NCI-H2107 treated with DMSO at 0.1 percent for 48 hours (cell line): ENCODE data around the gene SERINC2.
"Not testable (repeated sequence)": the region's sequence is repeated elsewhere in the genome, so short reads cannot be mapped to it uniquely, and the experiment has no call there.

ENCODE experiments used
- DNase-seq: peaks from one replicate; lab custom pipeline; 2025; ENCODE audit not compliant: unreplicated experiment; lab: John Stamatoyannopoulos, UW

SERINC2 gene

DNA sequence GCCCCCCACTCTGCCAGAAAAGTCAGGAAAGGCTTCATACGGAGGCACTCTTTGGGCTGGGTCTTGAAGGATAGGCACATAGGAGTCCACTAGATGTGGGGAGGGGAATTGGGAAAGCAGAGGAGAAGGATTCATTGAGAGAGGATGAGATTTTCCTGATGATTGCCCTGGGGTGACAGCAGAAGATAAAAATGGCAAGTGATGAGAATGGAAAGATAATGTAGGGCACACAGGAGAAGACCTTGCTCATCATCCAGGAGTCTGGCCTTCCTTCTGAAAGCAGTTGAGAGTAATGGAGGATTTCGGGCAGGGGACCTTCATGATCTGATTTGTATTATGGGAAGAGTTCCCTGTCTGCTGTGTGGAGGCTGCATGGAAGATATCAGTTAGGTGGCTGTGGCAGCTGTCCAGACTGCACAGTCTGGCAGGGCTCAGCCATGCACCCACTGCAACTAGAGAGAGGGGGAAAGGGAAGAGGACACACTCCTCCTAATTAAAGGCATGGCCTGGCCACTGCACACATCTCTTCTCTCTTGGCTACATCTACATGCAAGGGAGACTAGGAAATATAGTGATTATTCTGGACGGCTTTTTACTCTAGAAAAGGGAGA lies 30.5 kb upstream of the SERINC2 start:
- no peak for DNase-seq

DNA sequence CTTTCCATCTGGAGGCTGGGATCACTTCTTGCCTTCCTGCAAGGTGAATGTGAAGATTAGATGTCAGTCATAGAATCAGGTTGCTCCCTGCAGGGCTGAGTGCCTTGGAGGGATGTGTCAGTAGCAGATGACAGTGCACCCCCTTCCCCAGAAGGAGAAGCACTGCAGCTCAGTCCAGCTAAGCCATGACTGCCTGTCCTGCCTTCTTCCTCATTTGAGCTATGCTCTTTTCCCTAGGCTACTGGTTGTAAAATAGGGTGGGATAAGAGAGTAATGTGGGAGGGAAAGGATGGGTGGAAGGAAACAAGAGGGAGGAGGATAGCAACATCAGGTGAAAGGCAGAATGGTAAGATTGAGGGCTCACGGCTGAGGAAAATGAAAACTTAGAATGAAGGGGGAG lies 29.0 kb upstream of the SERINC2 start:
- no peak for DNase-seq

DNA sequence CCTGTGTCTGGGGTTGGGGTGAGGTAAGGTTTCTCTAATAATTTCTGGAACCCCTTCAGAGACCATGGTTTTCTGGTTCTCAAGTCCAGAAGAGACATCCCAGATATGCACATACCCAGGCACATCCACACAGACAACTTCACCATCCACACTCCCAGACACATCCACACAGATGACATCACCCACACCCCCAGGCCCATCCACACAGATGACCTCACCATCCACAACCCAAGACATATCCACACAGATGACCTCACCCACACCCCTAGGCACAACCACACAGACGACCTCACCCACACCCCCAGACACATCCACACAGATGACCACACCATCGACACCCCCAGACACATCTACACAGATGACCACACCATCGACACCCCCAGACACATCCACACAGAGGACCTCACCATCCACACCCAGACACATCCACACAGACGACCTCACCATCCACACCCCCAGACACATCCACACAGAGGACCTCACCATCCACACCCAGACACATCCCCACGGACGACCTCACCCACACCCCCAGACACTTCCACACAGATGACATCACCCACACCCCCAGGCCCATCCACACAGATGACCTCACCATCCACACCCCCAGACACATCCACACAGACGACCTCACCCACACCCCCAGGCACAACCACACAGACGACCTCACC lies 26.3 kb upstream of the SERINC2 start:
- DNase-seq, result not testable (repeated sequence)

DNA sequence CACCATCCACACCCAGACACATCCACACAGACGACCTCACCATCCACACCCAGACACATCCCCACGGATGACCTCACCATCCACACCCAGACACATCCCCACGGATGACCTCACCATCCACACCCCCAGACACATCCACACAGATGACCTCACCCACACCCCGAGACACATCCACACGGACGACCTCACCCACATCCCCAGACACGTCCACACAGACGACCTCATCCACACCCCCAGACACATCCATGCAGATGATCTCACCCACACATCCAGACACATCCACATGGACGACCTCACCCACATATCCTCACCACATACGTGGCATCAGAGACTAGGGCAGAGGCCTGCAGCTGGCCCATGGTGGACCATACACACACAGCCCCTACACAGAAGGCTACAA lies 25.4 kb upstream of the SERINC2 start:
- no peak for DNase-seq

DNA sequence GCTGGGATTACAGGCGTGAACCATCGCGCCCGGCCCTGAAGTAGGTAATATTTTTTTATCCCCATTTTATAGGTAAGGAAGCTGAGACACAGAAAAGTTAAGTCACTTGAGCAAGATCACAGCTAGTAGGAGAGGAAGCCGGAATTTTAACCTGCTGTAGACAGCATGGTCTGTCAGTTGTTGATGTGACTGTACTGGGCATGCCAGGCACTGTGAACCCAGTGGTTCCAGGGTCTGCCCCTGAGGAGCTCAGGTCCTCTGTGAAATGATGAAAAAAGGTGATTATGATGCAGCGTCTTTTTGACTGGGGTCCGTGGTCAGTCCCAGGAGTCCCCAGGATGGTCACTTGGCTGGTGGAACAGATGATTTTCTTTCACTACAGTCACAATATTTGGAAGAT lies 23.4 kb upstream of the SERINC2 start:
- DNase-seq, result no peak

DNA sequence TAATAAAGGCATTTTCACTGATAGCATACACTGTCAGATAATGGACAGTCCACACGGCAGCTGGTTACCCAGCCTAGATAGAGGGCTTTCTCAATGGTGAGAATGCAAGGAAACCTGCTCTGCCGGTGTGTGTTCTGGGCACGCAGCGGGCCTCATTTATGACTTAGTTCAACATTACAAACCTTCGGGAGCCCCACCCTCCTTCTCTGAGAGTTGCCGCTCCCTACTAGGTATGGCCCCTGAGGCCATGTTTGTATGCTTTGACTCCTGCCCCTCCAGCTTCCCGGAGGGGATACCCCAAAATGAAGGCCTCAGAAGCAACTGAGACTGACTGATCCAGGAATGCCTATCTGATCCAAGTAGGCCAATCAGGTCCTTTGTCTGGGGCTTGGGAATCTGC lies 22.9 kb upstream of the SERINC2 start:
- DNase-seq, result no peak

DNA sequence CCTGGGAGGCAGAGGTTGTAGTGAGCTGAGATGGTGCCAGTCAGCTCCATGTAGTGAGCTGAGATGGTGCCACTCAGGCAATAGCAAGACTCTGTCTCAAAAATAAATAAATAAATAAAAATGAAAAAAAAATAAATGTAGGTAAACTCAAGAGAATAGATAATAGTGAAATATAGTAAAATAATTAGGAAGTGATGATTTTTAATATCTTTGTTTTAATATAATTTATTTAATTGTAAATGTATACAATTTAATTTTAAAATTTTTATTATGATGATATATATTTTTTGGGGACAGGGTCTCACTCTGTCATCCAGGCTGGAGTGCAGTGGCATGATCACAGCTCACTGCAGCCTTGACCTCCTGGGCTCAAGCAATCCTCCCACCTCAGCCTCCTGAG lies 19.6 kb upstream of the SERINC2 start:
- DNase-seq, result no peak

DNA sequence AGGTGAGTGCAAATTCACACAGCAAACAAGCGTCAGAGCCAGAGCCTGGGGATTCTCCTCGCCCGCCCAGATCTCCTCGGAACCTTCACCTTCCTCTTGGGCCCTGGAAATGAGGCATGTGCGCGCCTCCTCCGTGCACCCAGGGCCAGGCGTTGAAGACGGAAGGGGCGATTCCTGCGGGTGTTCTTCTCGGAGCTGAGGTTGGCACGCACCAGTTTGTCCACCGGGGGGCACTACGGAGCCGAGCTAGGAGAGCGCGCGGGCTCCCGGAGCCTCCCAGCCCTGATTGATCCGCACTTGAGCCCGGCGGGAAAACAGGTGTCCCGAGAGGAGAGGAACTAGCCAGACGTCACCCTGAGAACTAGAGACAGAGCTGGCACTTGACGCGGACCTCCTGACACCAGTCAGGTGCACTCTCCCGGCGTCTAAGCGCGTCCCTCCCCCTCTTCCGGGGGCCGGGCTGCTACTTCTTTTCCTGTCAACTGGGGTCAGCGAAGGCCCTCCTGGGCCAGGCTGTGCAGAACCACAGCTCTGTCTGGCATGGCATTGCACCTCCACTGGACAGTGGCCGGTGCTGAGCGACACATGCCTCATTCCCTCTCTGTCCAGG lies 18.3 kb upstream of the SERINC2 start:
- peak; percentile 83 for DNase-seq

DNA sequence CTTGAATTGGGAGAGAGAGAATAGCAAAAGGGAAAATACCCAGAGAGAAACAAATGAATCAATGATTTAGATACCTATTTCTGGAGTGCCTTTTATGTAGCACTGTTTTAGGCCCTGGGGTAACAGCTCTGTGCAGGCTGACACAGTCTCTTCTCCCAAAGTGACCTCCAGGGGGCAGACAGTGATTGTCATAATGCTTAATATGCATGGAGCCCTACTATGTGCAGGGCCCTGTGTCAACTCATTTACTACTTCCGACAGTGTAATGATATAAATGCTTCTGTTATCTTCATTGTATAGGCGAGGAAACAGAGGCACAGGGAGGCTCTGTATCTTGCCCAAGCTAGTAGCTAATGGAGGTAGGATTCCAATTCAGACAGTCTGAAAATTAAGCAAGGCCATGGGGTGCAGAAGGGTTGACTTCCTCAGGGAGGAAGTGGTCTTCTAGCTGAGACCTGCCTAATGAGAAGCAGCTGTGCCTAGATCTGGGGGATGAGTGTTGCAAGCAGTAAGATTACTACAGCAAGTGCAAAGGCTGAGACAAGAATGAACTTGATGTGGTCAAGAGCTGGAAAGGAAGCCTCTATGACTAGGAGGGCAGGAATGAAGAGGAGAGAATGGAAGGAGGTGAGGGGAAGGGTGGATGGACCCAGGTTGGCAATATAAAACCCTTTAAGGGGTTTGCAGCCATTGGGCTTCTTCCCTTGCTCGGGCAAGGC lies 16.2 kb upstream of the SERINC2 start:
- no peak for DNase-seq

DNA sequence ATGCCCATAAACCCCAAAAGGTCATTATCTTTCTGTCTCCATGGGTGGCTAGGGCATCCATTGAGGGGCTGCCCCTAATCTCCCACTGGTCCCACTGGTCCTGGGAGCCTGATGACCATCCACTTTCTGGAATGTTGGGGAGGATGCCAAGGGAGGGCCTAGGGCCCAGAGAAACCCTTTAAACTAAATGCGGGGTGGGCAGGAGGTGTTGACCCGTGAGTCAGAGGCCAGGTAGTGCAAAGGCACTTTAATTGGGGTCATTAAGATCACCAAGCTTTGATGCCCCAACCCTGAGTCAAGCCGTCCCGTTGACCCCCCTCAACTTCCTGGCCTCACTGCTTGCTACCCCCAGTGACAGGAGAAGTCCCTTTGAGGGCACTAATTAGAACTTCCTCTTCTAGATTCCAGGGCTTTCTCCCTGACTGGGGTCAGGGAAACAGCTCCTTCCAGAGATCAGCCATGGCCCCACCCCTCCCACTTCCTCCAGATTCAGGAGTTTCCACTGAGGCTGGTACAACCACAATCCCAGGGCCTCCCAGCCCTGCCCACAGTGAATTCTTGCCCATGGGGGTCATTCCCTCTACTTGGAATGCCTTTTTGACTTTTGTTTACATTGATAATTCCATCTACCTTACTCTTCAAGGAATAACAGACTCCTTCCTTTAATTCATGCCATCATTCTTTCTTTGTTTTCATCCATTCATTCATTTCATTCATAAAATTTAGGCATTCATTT lies 15.5 kb upstream of the SERINC2 start:
- DNase-seq, result no peak

DNA sequence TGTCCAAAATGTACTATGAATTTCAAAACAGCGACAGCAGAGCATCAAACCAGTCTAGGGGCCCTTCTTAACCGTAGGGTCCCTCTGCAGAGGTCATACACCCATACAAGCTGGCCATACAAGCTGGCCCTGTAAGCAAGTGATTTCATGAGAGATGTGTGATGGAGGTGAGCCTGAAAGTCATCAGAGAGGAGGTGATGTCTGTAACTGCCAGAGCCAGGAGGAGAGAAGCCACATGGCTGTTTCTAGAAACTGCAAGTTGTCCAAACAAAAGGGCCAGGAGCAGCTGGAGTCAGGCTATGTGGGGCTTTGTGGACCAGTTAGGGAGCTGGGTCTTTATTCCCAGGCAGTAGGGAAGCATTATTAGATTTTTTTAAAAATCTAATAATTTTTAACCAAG lies 14.8 kb upstream of the SERINC2 start:
- no peak for DNase-seq

DNA sequence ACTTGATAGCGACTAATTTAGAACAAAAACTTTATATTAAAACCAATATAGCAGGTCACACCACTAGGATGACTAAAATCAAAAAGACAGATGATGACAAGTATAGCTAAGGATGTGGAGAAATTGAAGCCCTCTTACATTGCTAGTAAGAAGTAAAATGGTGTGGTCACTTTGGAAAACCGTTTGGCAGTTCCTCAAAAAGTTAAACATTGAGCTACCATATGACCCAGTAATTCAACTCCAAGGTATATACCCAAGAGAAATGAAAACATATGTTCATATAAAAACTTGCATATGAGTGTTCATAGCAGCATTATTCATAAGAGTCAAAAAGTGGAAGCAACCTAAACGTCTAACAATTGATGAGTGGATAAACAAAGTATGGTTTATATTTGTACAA lies 13.0 kb upstream of the SERINC2 start:
- no peak for DNase-seq

DNA sequence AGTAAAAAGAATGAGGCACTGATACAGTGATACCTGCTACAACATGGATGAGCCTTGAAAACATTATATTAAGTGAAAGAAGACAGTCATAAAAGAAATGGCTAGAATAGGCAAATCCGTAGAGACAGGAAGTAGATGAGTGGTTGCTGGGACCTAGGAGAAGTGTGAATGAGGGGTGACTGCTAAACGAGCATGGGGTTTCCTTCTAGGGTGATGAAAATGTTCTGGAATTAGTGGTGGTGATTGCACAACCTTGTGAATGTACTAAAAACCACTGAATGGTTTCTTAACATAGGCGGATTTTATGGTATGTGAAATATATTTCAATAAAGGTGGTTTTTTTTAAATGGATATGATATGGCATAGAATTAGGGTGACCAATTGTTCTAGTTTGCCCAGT lies 12.6 kb upstream of the SERINC2 start:
- DNase-seq, result no peak

DNA sequence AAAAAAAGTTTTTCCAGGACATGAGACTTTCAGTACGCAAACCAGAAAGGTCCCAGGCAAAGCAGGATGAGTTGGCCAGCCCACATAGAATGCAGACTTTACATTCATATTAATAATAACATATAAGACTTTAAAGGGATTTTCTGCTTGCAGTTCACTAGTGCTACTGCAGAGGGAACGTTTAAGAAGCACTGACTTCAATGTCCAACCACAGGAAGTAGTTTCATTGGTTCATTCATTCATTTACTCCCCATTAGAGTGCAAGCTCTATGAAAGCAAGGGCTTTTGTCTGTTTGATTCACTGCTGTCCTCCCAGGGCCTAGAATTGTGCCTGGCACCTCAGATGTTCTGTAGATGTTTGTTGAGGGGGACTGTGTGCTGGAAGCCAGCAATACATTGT lies 11.8 kb upstream of the SERINC2 start:
- DNase-seq, result no peak

DNA sequence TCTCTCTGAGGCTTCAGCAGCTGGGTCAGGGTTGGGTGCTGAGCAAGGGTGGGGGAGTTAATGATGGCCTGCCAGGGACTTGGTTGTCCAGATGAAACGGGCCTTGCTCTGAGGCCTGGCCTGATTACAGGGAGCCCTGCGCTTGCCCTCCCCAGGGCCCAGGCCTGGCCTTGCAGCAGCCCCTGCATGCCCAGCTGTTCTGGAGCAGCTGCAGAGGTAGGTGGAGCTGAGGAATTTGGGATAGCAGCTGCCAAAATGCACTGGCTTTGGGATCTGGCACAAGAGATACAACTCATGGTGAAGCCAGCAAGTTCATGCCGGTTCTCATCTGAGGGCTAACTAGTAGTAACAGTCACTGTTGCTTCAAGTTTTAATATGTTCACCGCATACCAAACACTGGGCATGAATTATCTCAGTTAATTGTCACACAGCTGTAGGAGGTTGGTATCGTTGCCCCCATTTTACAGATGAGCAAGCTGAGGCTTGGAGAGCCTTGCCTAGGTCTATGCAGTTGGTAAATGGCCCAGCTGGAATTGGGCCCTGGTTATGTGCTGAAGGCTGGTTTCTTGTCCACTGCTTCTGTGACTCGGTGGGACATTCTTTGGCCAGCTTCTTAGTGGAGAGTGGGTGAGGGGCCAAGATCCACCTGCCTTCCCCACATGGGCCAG lies 7.3 kb upstream of the SERINC2 start:
- DNase-seq, result no peak

DNA sequence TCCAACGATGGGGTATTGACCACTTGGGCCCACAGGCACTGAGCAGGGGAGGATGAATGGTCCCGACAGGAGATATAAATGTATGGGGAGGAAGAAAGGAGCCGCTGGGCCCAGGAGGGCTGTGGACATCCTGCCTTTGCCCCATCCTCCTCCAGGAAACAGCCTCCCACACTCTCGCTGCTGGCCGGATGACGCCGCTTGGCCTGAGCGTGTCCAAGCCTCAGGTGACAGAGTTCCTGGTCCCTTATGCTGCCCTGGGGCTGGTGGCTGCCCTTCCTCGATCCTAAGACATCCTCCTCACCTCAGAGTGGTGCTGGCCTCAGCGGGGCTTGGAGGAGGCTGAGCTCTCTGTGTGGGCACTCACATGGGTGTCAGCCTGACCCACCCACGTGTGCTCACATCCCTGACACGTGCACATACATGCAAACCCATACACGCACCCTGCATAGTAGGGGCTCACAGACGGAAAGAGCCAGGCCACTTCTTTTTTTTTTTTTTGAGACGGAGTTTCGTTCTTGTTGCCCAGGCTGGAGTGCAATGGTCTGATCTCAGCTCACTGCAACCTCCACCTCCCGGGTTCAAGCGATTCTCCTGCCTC lies 5.9 kb upstream of the SERINC2 start:
- no peak for DNase-seq

DNA sequence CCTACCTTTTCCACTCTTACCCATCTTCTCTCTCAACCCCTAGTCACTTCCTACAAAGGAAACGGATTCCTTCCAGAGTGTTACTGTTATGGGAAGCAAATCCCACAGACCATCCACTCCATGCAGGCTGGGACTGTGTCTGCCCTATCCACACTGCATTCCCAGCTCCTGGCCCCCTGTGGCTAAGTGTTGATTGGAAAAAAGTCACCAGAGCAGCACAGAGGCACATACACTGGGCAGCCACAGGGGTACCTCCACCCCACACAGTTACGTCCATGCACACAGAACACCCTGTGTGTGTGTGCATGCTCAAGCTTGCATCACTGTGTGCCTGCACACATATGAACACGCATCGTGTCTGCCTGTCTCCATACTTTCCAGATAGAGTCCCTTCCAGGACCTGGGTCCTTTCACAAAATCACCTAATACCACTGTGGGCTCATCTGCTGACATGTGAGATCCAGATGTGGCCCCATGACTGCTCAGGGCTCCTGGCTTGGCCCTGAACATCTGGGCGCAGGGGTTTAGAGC lies 4.2 kb upstream of the SERINC2 start:
- no peak for DNase-seq

DNA sequence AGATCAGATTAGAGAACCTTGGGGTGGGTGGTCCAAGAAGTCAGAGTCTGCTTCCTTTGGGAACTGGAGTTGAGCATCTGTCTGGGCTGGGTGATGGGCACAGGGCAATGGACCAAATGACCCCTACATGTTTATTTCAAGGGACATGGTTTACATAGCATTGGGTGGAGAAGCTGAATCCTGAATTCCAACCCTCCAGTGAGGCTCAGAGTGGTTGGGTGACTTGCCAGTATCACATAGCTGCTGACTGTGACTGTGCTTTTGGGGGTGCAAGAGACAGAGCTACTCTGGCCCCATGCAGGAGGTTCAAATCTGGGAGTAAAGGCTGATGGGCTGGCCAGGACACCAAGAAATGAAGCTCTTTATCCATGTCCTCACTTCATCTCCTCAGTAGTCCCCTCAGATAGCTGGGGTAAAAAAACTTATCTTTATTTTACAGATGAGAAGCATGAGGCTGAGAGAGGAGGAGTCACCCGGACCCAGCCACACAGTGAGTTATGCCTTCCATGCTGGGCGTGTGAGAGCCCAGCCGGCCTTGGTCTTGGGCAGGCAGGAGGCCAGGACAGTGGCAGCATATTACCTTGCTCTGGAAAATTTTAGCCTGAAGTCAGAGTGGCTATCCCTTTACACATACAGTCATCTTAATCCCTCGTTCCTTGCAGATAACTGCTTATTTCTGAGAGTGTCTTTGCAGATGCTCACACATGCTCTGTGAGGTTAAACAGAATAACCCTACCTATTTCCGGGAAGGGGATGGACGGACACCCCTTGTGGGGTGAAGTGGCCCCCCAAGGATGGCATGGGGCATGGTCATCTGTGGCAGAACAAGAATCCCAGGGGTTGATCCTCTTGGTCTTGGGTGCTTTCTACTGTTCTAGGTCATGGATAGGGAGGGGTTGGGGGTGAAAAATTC lies 2.8 kb upstream of the SERINC2 start:
- no peak for DNase-seq

DNA sequence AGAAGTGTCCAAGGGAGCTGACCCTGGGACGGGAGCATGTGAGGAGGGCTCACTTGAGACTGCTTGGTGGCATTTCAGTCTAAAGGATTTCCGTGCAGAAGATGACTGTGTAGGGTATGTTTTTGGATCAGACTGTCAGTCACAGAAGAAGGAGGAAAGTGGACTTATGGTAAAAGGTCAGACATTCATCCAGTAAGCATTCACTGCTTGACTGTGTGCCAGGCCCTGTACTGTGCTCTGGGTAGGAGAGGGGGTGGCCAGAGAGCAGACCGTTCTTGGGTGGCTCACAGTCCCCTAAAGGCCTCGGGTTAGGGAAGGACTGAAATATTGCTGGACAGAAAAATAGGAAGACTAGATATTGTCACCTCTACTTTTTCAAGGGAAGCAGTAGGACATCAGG lies 2.1 kb upstream of the SERINC2 start:
- no peak for DNase-seq
